Activated naive CD4-positive, alpha-beta T cell treated with anti-CD3 and anti-CD28 coated beads for 36 hours (primary cell): ENCODE results near the gene PLEKHA8. TPM values are rescaled to one million over a fixed set of nuclear protein-coding genes. Genes with fewer than 3 reads are reported as not detected.
A peak's percentile ranks its signal among the peaks of the same experiment; 100 is the strongest.

Experiments
- CTCF ChIA-PET: fragments of 350-600 bp; sonication (Branson Sonifier 250); formaldehyde crosslinking; loops from one replicate; lab custom pipeline; 2021; ENCODE audit warnings: antibody characterized with exemption; lab: Charles Lee
- DNase-seq: peaks from one replicate; pipeline ENCODE4 v3.0.0-alpha.2; 2020
- H3K27ac Mint-ChIP-seq: one replicate; pipeline ENCODE4 v1.8.0; 2021; ENCODE audit warnings: mild to moderate bottlenecking, mixed read lengths
- H3K27me3 Mint-ChIP-seq: one replicate; pipeline ENCODE4 v1.8.0; 2021; ENCODE audit warnings: low read depth, mixed read lengths
- H3K36me3 Mint-ChIP-seq: one replicate; pipeline ENCODE4 v1.8.0; 2021; ENCODE audit warnings: low read depth, mixed read lengths
- H3K4me1 Mint-ChIP-seq: one replicate; pipeline ENCODE4 v1.8.0; 2021; ENCODE audit warnings: low read depth, mixed read lengths
- H3K4me3 Mint-ChIP-seq: one replicate; pipeline ENCODE4 v1.8.0; 2021; ENCODE audit warnings: mild to moderate bottlenecking, moderate library complexity, mixed read lengths
- H3K9me3 Mint-ChIP-seq: one replicate; pipeline ENCODE4 v1.8.0; 2021; ENCODE audit warnings: mixed read lengths
- intact Hi-C: fragments of 100-400 bp; cut with micrococcal nuclease; formaldehyde crosslinking; loops from one replicate; pipeline ENCODE4 v1.15.1; 2023
- total RNA-seq, 2 experiments: library from RNA; stranded (reverse); gene quantifications; one replicate each; pipeline ENCODE4 v1.2.3, GENCODE V29; 2021

PLEKHA8 gene, protein sequence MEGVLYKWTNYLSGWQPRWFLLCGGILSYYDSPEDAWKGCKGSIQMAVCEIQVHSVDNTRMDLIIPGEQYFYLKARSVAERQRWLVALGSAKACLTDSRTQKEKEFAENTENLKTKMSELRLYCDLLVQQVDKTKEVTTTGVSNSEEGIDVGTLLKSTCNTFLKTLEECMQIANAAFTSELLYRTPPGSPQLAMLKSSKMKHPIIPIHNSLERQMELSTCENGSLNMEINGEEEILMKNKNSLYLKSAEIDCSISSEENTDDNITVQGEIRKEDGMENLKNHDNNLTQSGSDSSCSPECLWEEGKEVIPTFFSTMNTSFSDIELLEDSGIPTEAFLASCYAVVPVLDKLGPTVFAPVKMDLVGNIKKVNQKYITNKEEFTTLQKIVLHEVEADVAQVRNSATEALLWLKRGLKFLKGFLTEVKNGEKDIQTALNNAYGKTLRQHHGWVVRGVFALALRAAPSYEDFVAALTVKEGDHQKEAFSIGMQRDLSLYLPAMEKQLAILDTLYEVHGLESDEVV
- total RNA-seq = 10 to 100 TPM in 1 of 2 experiments, 1 to 10 TPM in 1; 8.7 to 10.1 TPM

DNA sequence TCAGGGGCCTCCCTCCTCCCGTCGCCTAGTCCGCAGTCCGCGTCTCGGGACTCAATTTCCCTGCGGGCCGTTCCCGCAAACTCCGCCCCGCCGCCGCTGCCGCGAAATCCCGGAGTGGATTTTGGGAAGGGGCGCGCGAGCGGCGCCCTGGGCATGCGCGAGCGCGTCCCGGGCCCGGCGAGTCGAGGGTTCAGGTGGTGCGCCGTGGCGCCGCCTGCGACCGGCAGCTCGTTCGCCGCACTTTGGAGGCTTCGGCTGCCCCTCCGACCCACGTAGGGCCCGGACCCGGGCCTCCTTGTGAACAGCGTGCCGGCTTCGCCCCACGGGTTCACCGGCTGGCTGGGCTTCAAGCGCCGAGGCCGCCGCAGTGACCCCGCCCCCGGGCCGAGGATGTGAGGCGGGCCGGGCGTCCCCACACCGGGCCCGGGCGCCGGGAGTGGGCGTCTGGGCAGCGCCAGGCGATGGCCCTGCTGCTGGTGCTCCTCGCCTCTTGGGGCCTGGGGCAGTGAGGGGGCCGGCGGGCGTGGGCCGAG, at the start of gene PLEKHA8:
TSS of gene PLEKHA8 (plus strand) at position 197 of the 533 bp plus-strand sequence. CDS start 351 bp downstream, outside the sequence.
- intact Hi-C loops = loop anchor here (1.0 to 5.0 kb wide), 3 partner anchors 321 to 936 kb away; no protein-coding TSS in a partner anchor
- H3K36me3 Mint-ChIP-seq = no peaks in the 10 kb centered on the region
- peak; percentile 88 for DNase-seq
- H3K4me3 Mint-ChIP-seq = no peak within 1 kb of the TSS
- CTCF ChIA-PET = interaction anchor here (0.7 to 2.3 kb wide), 2 partner anchors 22 to 33 kb away, joined by 3 to 10 read pairs; no protein-coding TSS in a partner anchor
- H3K9me3 Mint-ChIP-seq = no peaks in the 10 kb centered on the region
- H3K4me1 Mint-ChIP-seq = peaks cover 24% of the 10 kb centered on the region
- H3K27ac Mint-ChIP-seq = peak within 1 kb of the TSS; percentile 75
- no peaks in the 10 kb centered on the region for H3K27me3 Mint-ChIP-seq

DNA sequence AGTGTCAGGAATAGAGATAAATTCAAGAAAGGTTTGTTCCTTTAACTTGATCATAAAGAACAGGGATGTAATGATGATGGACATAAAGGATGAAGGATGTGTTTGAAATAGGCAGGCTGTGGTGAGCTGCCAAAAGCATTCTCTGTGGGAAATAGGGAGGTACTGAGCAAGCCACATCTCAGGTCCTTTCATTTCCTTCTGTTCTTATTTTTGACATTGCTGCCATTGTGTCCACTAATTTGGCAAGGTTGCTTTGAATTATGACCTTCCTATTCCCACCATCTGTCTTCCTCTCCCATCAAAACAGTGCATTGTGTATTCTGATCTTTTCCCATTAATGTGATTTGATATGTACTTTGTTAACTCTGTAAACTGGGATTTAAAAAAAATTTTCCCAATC, 48.1 kb upstream of the PLEKHA8 start:
- H3K9me3 Mint-ChIP-seq = no peaks in the 10 kb centered on the region
- H3K27me3 Mint-ChIP-seq = peaks cover 9% of the 10 kb centered on the region
- no peak overlapping the region for H3K4me3 Mint-ChIP-seq
- no peaks in the 10 kb centered on the region for H3K4me1 Mint-ChIP-seq
- CTCF ChIA-PET = no interaction called here
- no peak for DNase-seq
- H3K27ac Mint-ChIP-seq = no peak overlapping the region
- no peaks in the 10 kb centered on the region for H3K36me3 Mint-ChIP-seq
- intact Hi-C loops = no loop called here

DNA sequence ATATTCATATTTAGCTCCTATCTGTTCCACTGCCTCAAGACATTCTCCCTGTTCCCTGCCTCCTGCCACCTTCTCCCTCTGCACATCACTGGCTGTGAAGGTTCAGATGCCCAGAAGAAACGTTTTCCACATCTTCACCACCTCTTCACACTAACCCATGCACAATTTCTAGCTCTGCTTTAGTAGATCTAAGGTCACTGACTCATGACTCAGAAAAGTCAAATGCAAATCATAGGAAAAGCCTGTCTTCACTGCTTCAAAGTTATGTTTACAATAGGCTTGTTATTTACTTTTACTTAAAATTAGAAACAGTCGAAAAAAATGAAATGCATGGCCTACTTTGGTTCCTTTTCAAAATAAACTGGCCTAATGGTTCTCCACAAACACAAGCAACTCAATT, 41.1 kb upstream of the PLEKHA8 start:
- Mint-ChIP-seq H3K27ac (no peak overlapping the region), H3K4me3 (no peak overlapping the region), H3K9me3 (peaks cover 2% of the 10 kb centered on the region), H3K36me3 (no peaks in the 10 kb centered on the region), H3K4me1 (peaks cover 9% of the 10 kb centered on the region), H3K27me3 (peaks cover 44% of the 10 kb centered on the region)
- no peak for DNase-seq
- CTCF ChIA-PET = no interaction called here
- intact Hi-C loops = no loop called here

DNA sequence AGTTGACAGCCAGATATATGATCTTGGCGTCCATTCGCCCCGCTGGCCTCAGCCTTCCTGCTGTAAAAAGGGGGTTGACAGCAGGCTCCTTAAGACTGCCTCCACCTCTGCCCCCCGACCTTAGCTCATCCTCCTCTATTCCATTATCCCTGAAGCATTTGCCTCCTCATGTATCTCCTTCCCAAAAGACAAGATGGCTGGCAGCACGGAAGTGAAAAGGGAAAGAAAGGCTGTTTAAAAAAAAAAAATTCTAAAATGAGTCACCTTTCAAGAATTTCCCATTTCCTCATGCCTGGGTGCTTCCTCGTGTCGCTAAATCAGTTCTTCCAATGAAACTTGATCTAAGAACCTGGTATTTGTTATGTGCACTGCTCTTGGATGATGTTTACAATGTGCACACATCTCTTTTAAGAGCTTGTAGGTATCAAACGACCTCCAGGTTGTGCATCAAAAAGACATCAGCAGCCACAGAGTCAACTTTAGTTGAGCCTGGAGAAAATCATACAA, 40.3 kb upstream of the PLEKHA8 start:
- H3K27ac Mint-ChIP-seq = no peak overlapping the region
- no peak for DNase-seq
- intact Hi-C loops = no loop called here
- H3K27me3 Mint-ChIP-seq = peaks cover 46% of the 10 kb centered on the region
- peaks cover 9% of the 10 kb centered on the region for H3K4me1 Mint-ChIP-seq
- H3K4me3 Mint-ChIP-seq = peak overlapping the region; percentile 72
- no peaks in the 10 kb centered on the region for H3K36me3 Mint-ChIP-seq
- peaks cover 3% of the 10 kb centered on the region for H3K9me3 Mint-ChIP-seq
- CTCF ChIA-PET = interaction anchor here (0.7 kb wide), 1 partner anchor 12 kb away, joined by 4 read pairs; no protein-coding TSS in a partner anchor

DNA sequence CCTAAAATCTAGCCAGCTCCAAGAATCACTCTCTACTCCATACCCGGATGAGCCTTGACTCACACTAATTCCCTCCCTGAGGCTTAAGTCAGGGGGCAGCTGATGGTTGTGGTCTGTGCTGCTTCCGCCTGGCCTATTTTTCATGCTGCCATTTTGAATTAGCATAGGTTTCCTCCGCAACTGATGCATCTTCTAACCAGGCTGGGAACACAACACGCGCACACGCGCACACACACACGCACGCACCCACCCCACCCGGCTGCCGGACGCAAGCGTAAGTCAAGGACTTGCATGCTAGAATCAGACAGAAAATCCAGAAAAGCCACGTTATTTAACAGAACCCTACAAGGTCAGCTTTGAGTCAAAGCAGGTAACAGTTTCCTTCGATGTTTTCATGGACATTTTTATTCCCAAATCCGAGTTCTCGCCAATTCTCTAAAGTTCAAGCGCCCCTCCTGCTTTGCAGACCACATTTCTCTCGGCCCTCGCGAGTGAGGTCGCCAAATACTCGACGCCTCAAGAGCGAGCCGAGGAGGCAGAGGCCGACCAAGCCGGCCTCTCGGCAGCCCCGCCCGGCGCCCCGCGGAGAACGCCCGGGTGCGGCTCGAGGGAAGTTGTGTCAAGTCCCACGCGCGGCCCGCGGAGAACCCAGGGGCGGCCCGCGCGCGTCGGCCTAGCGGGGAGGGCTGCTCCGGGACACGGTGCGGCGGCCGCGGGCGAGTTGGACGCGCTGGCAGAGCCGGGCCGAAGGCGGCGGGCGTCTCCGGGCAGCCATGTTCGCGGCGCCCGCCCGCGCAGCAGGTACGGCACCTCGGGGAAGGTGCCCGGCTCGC, 39.6 kb upstream of the PLEKHA8 start:
- intact Hi-C loops = loop anchor here (1.0 kb wide), 1 partner anchor 38 kb away; the partner anchor contains the start of gene FKBP14
- no peak overlapping the region for H3K27ac Mint-ChIP-seq
- DNase-seq = peak; percentile 21
- H3K4me3 Mint-ChIP-seq = peak overlapping the region; percentile 72
- CTCF ChIA-PET = interaction anchor here (0.7 kb wide), 1 partner anchor 11 kb away, joined by 4 read pairs; no protein-coding TSS in a partner anchor
- peaks cover 5% of the 10 kb centered on the region for H3K9me3 Mint-ChIP-seq
- H3K4me1 Mint-ChIP-seq = peaks cover 9% of the 10 kb centered on the region
- no peaks in the 10 kb centered on the region for H3K36me3 Mint-ChIP-seq
- H3K27me3 Mint-ChIP-seq = peaks cover 45% of the 10 kb centered on the region

DNA sequence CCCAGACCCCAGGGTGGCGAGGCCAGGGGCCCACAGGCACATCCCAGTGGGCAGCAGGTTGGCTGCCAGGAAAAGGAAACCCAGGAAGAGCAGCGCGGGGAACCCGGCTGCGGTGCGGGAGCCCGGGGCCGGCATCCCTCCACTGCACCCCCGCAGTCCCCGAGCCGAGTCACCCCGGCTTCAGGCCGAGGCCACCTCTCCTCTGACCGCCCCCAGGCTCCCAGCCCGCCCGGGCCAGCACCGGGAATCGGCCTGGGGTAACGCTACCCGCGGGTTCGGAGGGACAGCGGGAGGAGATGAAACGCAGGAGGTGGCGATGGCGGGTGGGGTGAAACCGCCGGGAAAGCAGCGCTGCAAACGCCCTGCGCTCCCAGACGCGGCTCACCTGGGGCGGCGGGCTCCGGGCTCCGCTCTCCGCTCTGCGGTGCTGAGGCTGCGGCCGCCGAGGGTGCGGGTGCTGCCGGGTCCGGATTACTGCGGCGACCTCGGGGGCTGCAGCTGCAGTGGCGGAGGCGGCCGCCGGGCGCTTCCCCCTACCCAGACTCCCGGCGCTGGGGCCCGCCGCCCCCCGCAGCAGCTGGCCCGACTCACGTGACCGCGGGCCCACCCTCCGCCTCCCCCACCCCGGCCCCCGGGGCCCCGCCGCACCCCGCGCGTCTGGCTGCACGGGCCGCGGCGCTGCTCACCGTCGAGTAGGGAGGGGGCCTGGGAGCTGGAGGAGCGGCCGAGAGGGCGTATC, 38.8 kb upstream of the PLEKHA8 start, which contains the start of gene SCRN1:
TSS of gene SCRN1 (minus strand) at position 545 of the 739 bp plus-strand sequence. CDS start 20,734 bp downstream, outside the sequence.
- Mint-ChIP-seq H3K4me3 (peak within 1 kb of the TSS; percentile 72), H3K4me1 (peaks cover 9% of the 10 kb centered on the region), H3K36me3 (no peaks in the 10 kb centered on the region), H3K27ac (no peak within 1 kb of the TSS), H3K9me3 (peaks cover 8% of the 10 kb centered on the region), H3K27me3 (peaks cover 46% of the 10 kb centered on the region)
- peak; percentile 23 for DNase-seq
- intact Hi-C loops = loop anchor here (1.0 kb wide), 1 partner anchor 37 kb away; the partner anchor contains the start of gene FKBP14
- CTCF ChIA-PET = no interaction called here

DNA sequence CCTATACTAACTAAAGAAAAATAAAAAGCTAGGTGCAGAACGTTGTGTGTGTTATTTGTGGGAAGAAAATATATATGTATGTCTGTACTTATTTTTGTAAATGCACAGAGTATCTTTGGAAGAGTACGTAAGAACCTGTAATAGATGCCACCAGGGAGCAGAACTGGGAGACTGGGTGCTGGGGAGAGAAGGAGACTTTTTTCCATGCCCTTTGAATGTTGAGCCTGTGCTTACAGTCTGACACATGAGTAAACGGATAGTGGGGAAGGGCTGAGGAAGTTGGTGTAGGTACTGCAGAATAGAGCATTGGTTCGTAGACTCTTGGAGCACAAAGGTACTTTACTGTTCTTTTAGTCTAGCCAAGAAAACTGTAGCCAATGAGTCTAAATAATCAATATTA, 37.3 kb upstream of the PLEKHA8 start:
- no peak for DNase-seq
- peaks cover 45% of the 10 kb centered on the region for H3K27me3 Mint-ChIP-seq
- peaks cover 8% of the 10 kb centered on the region for H3K9me3 Mint-ChIP-seq
- intact Hi-C loops = no loop called here
- no peaks in the 10 kb centered on the region for H3K36me3 Mint-ChIP-seq
- no peak overlapping the region for H3K4me3 Mint-ChIP-seq
- CTCF ChIA-PET = no interaction called here
- H3K4me1 Mint-ChIP-seq = peaks cover 9% of the 10 kb centered on the region
- no peak overlapping the region for H3K27ac Mint-ChIP-seq

DNA sequence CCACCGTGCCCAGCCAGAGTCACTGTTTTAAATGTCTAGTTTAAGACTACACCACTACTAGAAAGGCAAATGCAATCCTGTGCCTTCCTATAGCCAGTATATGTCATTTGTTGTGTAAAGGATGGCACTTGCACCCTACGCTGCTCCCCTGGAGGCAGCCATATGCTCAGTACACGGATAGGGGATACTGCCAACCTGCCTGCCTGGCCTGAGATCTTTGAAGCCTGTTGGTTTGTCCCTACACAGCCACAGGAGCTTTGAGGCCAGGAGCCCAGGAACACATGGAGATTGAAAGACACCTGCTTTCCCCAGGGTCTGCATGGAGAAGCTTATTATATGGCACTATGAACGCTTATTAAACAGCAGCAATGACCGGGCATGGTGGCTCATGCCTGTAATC, 36.3 kb upstream of the PLEKHA8 start:
- CTCF ChIA-PET = interaction anchor here (1.2 kb wide), 1 partner anchor 11 kb away, joined by 5 read pairs; no protein-coding TSS in a partner anchor
- H3K4me1 Mint-ChIP-seq = peaks cover 9% of the 10 kb centered on the region
- peaks cover 13% of the 10 kb centered on the region for H3K9me3 Mint-ChIP-seq
- H3K27ac Mint-ChIP-seq = no peak overlapping the region
- intact Hi-C loops = no loop called here
- peaks cover 48% of the 10 kb centered on the region for H3K27me3 Mint-ChIP-seq
- no peaks in the 10 kb centered on the region for H3K36me3 Mint-ChIP-seq
- DNase-seq = no peak
- no peak overlapping the region for H3K4me3 Mint-ChIP-seq

DNA sequence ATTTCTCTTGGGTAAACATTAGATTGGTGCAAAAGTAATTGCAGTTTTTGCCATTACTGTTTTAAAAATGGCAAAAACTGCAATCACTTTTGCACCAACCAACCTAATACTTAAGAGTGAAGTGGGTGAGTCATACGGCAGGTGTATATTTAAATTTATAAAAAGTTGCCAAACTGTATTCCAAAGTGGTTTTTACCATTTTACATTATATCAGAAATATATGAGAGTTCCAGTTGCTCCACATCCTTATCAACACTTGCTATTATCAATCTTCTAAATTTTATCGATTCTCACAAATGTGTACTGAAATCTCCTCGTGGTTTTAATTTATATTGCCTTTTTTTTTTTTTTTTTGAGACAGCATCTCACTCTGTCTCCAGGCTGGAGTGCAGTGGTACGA, 35.1 kb upstream of the PLEKHA8 start:
- Mint-ChIP-seq H3K4me3 (no peak overlapping the region), H3K4me1 (peaks cover 6% of the 10 kb centered on the region), H3K36me3 (no peaks in the 10 kb centered on the region), H3K9me3 (peaks cover 15% of the 10 kb centered on the region), H3K27ac (no peak overlapping the region), H3K27me3 (peaks cover 47% of the 10 kb centered on the region)
- DNase-seq = no peak
- intact Hi-C loops = no loop called here
- CTCF ChIA-PET = no interaction called here

DNA sequence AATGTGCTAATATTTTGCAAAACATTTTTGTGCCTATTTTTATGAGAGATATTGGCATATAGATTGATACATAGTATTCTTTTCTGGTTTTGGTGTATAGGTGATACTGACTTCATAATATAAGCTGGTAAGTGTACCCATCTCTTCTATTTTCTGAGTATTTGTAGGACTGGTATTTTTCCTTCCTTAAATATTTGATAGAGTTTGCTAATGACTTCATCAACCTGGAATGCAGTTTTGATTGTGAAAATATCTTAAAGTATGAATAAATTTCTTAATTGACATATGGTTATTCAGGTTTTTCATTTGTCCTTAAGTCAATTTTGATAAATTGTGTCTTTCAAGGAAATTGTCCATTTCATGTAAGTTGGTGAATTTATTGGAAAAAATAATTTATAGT, 32.6 kb upstream of the PLEKHA8 start:
- H3K4me3 Mint-ChIP-seq = no peak overlapping the region
- intact Hi-C loops = no loop called here
- H3K9me3 Mint-ChIP-seq = peaks cover 15% of the 10 kb centered on the region
- CTCF ChIA-PET = no interaction called here
- H3K4me1 Mint-ChIP-seq = no peaks in the 10 kb centered on the region
- no peaks in the 10 kb centered on the region for H3K36me3 Mint-ChIP-seq
- H3K27me3 Mint-ChIP-seq = peaks cover 47% of the 10 kb centered on the region
- H3K27ac Mint-ChIP-seq = no peak overlapping the region
- DNase-seq = no peak

DNA sequence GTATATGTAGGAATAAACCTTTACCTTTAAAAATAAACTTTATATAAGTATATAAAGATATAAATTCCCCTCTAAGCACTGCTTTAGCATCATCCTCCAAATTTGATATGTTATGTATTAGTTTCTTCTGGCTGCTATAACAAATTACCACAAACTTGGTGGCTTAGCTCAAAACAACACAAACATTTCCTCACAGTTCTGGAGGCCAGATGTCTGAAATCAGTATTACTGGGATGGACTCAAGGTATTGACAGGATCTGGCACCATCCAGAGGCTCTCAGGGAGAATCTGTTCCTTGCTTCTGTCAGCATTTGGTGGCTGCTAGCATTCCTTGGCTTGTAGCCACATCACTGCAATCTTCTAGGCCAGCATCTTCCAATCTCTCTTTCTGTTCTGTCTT, 31.9 kb upstream of the PLEKHA8 start:
- H3K27ac Mint-ChIP-seq = no peak overlapping the region
- H3K27me3 Mint-ChIP-seq = peaks cover 45% of the 10 kb centered on the region
- H3K9me3 Mint-ChIP-seq = peaks cover 15% of the 10 kb centered on the region
- no peaks in the 10 kb centered on the region for H3K4me1 Mint-ChIP-seq
- no peak overlapping the region for H3K4me3 Mint-ChIP-seq
- intact Hi-C loops = no loop called here
- no peak for DNase-seq
- CTCF ChIA-PET = no interaction called here
- no peaks in the 10 kb centered on the region for H3K36me3 Mint-ChIP-seq
